GM12878 (cell line): ENCODE measurements around the gene ELL. TPM values are rescaled to one million over a fixed set of nuclear protein-coding genes. Genes with fewer than 3 reads are reported as not detected.

Experiments
- ATAC-seq: fragments of 200-7000 bp; cut with Tn5 transposase; 3 replicates; pipeline ENCODE4 v1.9.1; 2020; ENCODE audit warnings: mild to moderate bottlenecking, moderate library complexity
- BruUV-seq: library from RNA; stranded (reverse); fragments of 400-500 nt; replicated peaks from 2 replicates; lab custom pipeline; 2021; lab: Mats Ljungman, UMichigan
- CTCF ChIA-PET: fragments of 300-600 bp; sonication (Branson Sonifier 250); formaldehyde crosslinking; extraction: SDS; loops from one replicate; lab custom pipeline; 2021; ENCODE audit warnings: inconsistent platforms; lab: Yijun Ruan, JAX
- POLR2A ChIA-PET: fragments of 350-600 bp; formaldehyde crosslinking; extraction: SDS; loops from one replicate; lab custom pipeline; 2021; ENCODE audit warnings: inconsistent platforms; lab: Charles Lee
- RAD21 ChIA-PET: fragments of 300-600 bp; sonication (Branson Sonifier 250); formaldehyde crosslinking; loops from one replicate; lab custom pipeline; 2023; ENCODE audit warnings: antibody characterized with exemption; ENCODE audit not compliant: unreplicated experiment; lab: Charles Lee
- SMC1A ChIA-PET: fragments of 300-600 bp; sonication (Branson Sonifier 250); formaldehyde crosslinking; loops from one replicate; lab custom pipeline; 2023; ENCODE audit not compliant: unreplicated experiment, uncharacterized antibody; lab: Charles Lee
- DNase-seq: peaks from one replicate; pipeline ENCODE4 v3.0.0-alpha.2; 2011; ENCODE audit warnings: low read depth, low spot score
- FAIRE-seq: peaks from 3 replicates; lab custom pipeline; 2011; peaks lifted over from hg19 to GRCh38; lab: Jason Lieb, UNC
- H2AFZ ChIP-seq: 2 replicates; pipeline ENCODE4 v1.6.0; 2011; ENCODE audit warnings: low read depth, low read length, control low read depth; ENCODE audit not compliant: control insufficient read depth
- H3K27ac ChIP-seq: 2 replicates; pipeline ENCODE4 v1.5.1; 2011; ENCODE audit warnings: control low read depth; ENCODE audit not compliant: control insufficient read depth, insufficient read depth
- H3K27me3 ChIP-seq, 2 experiments: replicated peaks in 1 of 2; 2 replicates each; pipeline versions ENCODE4 v1.6.0 to v1.6.1; 2011; ENCODE audit warnings: low read length in 1 of 2; ENCODE audit not compliant: control insufficient read depth in 2 of 2, insufficient read depth in 2 of 2
- H3K36me3 ChIP-seq, 2 experiments: 2 replicates each; pipeline ENCODE4 v1.5.1; 2011; ENCODE audit warnings: low read length in 1 of 2; ENCODE audit not compliant: control insufficient read depth in 2 of 2, insufficient read depth in 2 of 2
- H3K4me1 ChIP-seq: 2 replicates; pipeline ENCODE4 v1.6.1; 2011; ENCODE audit warnings: mild to moderate bottlenecking, low read length, moderate library complexity, mixed read lengths; ENCODE audit not compliant: control insufficient read depth, insufficient read depth
- H3K4me2 ChIP-seq: 2 replicates; pipeline ENCODE4 v1.6.0; 2011; ENCODE audit warnings: control low read depth; ENCODE audit not compliant: control insufficient read depth, insufficient read depth
- H3K4me3 ChIP-seq: fragments of 200-600 bp; sonication (generic); 2 replicates; pipeline ENCODE4 v1.5.1; 2016
- H3K79me2 ChIP-seq: 2 replicates; pipeline ENCODE4 v1.6.0; 2011; ENCODE audit warnings: low read length; ENCODE audit not compliant: control insufficient read depth, insufficient read depth
- H3K9ac ChIP-seq: 2 replicates; pipeline ENCODE4 v1.8.0; 2011; ENCODE audit warnings: low read length, control low read depth, mixed read lengths; ENCODE audit not compliant: control insufficient read depth, insufficient read depth
- H3K9me3 ChIP-seq: replicated peaks from 3 replicates; pipeline ENCODE4 v1.5.1; 2011; ENCODE audit warnings: mild to moderate bottlenecking, low read length; ENCODE audit not compliant: control insufficient read depth, insufficient read depth
- H4K20me1 ChIP-seq: 2 replicates; pipeline ENCODE4 v1.6.0; 2011; ENCODE audit not compliant: control insufficient read depth, insufficient read depth
- BHLHE40 ChIP-seq, 2 experiments: fragments of 450-650 bp in 1 of 2; IDR thresholded peaks; 2 replicates each; pipeline ENCODE4 v1.6.1; 2011 to 2017; ENCODE audit warnings: low read depth in 2 of 2, borderline replicate concordance in 1 of 2, improper control_type of control experiment in 1 of 2, low read length in 1 of 2, mild to moderate bottlenecking in 1 of 2
- MEF2B ChIP-seq: fragments of 450-650 bp; IDR thresholded peaks from 2 replicates; pipeline ENCODE4 v1.6.1; 2018; ENCODE audit warnings: mild to moderate bottlenecking, moderate library complexity; ENCODE audit not compliant: partially characterized antibody, poor library complexity, severe bottlenecking
- SPI1 ChIP-seq: IDR thresholded peaks from 2 replicates; pipeline ENCODE4 v1.6.1; 2011; ENCODE audit warnings: low read depth, mild to moderate bottlenecking, low read length, moderate library complexity, borderline replicate concordance; ENCODE audit not compliant: insufficient read depth
- SUZ12 ChIP-seq: fragments of 200-600 bp; sonication (generic); IDR thresholded peaks from one replicate; pipeline ENCODE4 v1.6.1; 2018; ENCODE audit warnings: antibody characterized with exemption, mild to moderate bottlenecking; ENCODE audit not compliant: unreplicated experiment
- TCF12 ChIP-seq: IDR thresholded peaks from 2 replicates; pipeline ENCODE4 v1.6.1; 2011; ENCODE audit warnings: low read depth, mild to moderate bottlenecking, low read length
- WGBS: methylation state at CpG from one replicate; pipeline ENCODE4 v1.1.6; 2016; ENCODE audit warnings: low lambda C conversion rate; ENCODE audit not compliant: insufficient replicate concordance, insufficient coverage; ENCODE audit errors: missing lambda C conversion rate; 5-methylcytosine and 5-hydroxymethylcytosine counted together
- in situ Hi-C: fragments of 300-500 bp; cut with MboI; formaldehyde crosslinking; loops from 9 replicates; pipeline ENCODE4 v1.14.3; 2018; ENCODE audit warnings: mixed read lengths
- intact Hi-C: fragments of 100-400 bp; cut with micrococcal nuclease; formaldehyde crosslinking; loops from one replicate; pipeline ENCODE4 v1.14.2; 2022; ENCODE audit not compliant: unreplicated experiment
- polyA plus RNA-seq, 11 experiments: library from polyadenylated mRNA; depleted of rRNA in 4 of 11; unstranded in 6 of 11; stranded (reverse) in 5 of 11; fragments of >200 nt; fragmentation: Nextera tagmentation in 4 of 11; fragmentation: Illumina TruSeq in 1 of 11; extraction: Ambion mirVana in 4 of 11; extraction: Trizol in 1 of 11; gene quantifications; 1 replicate in 1 of 11; 2 replicates in 10 of 11; pipeline versions ENCODE4 v1.2.1 to v1.2.3, GENCODE V29; 2011 to 2016; ENCODE audit warnings: inconsistent platforms in 2 of 11, missing spikeins in 2 of 11, low read depth in 1 of 11
- total RNA-seq, 4 experiments: library from RNA; depleted of rRNA in 3 of 4; stranded (reverse); fragments of >200 nt in 3 of 4; fragmentation: Illumina TruSeq in 1 of 4; extraction: Trizol in 1 of 4; gene quantifications; 2 replicates each; pipeline versions ENCODE4 v1.2.1 to v1.2.3, GENCODE V29; 2013 to 2021
- TF ChIP-seq, protein P1 (sequence below): fragments of 450-650 bp; formaldehyde crosslinking; IDR thresholded peaks from 2 replicates; pipeline ENCODE4 v1.5.0; 2022; ENCODE audit warnings: mild to moderate bottlenecking, missing genetic modification characterization
- TF ChIP-seq, protein P2 (sequence below): fragments of 450-650 bp; IDR thresholded peaks from 2 replicates; pipeline ENCODE4 v1.6.1; 2016; ENCODE audit warnings: mild to moderate bottlenecking, moderate library complexity, borderline replicate concordance

Gene ELL
- total and polyA plus RNA-seq, 10 of the 15 experiments (the other 5 are each of a cell fraction or from before 2014, with no cell fraction given): 0.91 to 25.0 (median 9.1) TPM

DNA sequence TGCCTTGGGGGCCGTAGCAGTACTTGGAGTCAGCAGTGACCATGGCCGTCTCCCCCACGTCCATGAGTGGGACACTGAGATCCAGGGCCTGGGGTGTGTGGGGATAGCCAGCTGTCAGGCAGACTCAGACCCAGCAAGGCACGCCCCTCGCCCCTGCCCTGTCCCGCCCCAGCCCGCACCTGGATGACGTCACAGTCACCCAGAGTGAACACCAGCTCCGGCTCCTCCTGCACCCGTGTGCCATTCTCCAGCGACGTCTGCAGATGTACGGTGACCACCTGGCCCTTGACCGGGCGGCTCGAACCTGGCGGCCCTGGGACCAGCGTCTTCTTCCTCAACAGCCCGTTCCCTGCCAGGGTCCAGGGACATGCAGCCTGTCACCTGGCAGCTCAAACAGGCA lies 17.5 kb upstream of the ELL start:
- WGBS: 96% methylated on average over 13 of the region's 19 CpGs
- SMC1A ChIA-PET: no interaction called here

More for the DNA sequence above, 17.5 kb upstream of the ELL start:
- Histone ChIP-seq H3K79me2 (peaks cover 14% of the 10 kb centered on the region), H3K36me3 (peaks cover 6 to 31% of the 10 kb centered on the region in 2 experiments; a peak in 3 of 4 replicates), H3K27me3 (no peaks in the 10 kb centered on the region), H2AFZ (no peak overlapping the region), H3K4me1 (peaks cover 10% of the 10 kb centered on the region), H3K4me3 (no peak overlapping the region), H4K20me1 (no peaks in the 10 kb centered on the region), H3K4me2 (no peak overlapping the region), H3K27ac (no peak overlapping the region), H3K9ac (no peak overlapping the region), H3K9me3 (no peaks in the 10 kb centered on the region)
- TF ChIP-seq, protein P1, sequence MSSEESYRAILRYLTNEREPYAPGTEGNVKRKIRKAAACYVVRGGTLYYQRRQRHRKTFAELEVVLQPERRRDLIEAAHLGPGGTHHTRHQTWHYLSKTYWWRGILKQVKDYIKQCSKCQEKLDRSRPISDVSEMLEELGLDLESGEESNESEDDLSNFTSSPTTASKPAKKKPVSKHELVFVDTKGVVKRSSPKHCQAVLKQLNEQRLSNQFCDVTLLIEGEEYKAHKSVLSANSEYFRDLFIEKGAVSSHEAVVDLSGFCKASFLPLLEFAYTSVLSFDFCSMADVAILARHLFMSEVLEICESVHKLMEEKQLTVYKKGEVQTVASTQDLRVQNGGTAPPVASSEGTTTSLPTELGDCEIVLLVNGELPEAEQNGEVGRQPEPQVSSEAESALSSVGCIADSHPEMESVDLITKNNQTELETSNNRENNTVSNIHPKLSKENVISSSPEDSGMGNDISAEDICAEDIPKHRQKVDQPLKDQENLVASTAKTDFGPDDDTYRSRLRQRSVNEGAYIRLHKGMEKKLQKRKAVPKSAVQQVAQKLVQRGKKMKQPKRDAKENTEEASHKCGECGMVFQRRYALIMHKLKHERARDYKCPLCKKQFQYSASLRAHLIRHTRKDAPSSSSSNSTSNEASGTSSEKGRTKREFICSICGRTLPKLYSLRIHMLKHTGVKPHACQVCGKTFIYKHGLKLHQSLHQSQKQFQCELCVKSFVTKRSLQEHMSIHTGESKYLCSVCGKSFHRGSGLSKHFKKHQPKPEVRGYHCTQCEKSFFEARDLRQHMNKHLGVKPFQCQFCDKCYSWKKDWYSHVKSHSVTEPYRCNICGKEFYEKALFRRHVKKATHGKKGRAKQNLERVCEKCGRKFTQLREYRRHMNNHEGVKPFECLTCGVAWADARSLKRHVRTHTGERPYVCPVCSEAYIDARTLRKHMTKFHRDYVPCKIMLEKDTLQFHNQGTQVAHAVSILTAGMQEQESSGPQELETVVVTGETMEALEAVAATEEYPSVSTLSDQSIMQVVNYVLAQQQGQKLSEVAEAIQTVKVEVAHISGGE (CRISPR knock-in tag): no peak
- TF ChIP-seq MEF2B (no peak), SUZ12 (no peak), BHLHE40 (IDR thresholded peaks at IDR 0.05; ENCODE audit: borderline replicate concordance in 1 of 2, low read depth in 2 of 2, low read length in 1 of 2) (no peak), TCF12 (no peak), SPI1 (no peak)
- TF ChIP-seq, protein P2, sequence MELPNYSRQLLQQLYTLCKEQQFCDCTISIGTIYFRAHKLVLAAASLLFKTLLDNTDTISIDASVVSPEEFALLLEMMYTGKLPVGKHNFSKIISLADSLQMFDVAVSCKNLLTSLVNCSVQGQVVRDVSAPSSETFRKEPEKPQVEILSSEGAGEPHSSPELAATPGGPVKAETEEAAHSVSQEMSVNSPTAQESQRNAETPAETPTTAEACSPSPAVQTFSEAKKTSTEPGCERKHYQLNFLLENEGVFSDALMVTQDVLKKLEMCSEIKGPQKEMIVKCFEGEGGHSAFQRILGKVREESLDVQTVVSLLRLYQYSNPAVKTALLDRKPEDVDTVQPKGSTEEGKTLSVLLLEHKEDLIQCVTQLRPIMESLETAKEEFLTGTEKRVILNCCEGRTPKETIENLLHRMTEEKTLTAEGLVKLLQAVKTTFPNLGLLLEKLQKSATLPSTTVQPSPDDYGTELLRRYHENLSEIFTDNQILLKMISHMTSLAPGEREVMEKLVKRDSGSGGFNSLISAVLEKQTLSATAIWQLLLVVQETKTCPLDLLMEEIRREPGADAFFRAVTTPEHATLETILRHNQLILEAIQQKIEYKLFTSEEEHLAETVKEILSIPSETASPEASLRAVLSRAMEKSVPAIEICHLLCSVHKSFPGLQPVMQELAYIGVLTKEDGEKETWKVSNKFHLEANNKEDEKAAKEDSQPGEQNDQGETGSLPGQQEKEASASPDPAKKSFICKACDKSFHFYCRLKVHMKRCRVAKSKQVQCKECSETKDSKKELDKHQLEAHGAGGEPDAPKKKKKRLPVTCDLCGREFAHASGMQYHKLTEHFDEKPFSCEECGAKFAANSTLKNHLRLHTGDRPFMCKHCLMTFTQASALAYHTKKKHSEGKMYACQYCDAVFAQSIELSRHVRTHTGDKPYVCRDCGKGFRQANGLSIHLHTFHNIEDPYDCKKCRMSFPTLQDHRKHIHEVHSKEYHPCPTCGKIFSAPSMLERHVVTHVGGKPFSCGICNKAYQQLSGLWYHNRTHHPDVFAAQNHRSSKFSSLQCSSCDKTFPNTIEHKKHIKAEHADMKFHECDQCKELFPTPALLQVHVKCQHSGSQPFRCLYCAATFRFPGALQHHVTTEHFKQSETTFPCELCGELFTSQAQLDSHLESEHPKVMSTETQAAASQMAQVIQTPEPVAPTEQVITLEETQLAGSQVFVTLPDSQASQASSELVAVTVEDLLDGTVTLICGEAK: no peak
- RAD21 ChIA-PET: no interaction called here
- no peak for FAIRE-seq
- CTCF ChIA-PET: interaction anchor here (0.6 kb wide), 1 partner anchor 209 kb away, joined by 3 read pairs; no protein-coding TSS in a partner anchor
- in situ Hi-C loops: no loop called here
- no TSS peak for BruUV-seq
- no peak for ATAC-seq
- no peak for DNase-seq
- intact Hi-C loops: no loop called here
- POLR2A ChIA-PET: interaction anchor here (0.7 kb wide), 1 partner anchor 46 kb away, joined by 3 read pairs; no protein-coding TSS in a partner anchor
